Measurements from ENCODE around the gene TCTN2.

The TCTN2 gene

GRCh38 chr12:123670882-123671728, at the start of gene TCTN2:
Gene TCTN2 (plus strand): TSS chr12:123671113. CDS start chr12:123671241, 128 bp downstream.
- in situ Hi-C loops (cut with MboI; ENCODE audit: low sequenced_read_pairs): no loop called here

DNA sequence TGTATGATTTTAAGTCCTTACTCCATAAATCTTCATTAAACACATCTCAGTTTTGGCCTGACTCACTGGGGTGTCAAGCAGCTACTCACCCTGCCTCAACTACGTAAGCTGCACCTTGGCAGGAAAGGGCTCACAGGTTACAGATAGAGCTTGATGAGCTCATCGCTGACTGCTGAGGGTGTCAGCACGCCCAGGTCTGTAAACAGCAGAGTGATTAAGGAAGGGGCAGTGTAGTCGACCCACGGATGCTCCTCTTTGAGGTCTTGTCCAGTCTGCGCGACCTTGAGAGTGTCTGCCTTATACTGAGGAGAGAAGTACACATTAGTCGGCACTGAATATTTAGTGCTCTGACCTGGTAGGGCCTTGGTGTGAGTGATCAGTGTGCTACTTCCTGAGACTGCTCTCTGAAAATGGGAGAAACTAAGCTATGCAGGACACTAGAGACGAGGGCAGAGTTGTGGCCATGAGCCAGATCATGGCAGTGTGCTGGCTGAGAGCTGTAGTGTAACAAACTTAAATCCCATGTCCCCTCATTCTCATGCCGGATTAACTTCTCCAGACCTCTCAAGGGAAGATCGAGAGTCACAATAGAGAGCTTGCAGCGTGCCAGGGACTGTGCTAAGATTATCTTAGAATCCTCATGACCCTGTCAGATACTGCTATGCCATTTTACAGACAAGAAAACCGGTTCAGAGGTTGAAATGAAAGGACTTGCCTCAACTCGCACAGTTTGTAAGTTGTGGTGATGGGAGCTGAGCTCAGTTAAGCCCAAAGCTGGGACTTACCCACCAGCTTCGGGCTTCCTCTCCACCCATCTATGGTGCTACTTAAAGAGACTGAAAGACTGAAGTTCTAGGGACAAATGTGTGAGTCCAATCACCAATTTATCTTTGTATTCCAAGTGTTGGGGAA, 49.0 kb upstream of the TCTN2 start:
- in situ Hi-C loops (cut with MboI; ENCODE audit: low sequenced_read_pairs): no loop called here

DNA sequence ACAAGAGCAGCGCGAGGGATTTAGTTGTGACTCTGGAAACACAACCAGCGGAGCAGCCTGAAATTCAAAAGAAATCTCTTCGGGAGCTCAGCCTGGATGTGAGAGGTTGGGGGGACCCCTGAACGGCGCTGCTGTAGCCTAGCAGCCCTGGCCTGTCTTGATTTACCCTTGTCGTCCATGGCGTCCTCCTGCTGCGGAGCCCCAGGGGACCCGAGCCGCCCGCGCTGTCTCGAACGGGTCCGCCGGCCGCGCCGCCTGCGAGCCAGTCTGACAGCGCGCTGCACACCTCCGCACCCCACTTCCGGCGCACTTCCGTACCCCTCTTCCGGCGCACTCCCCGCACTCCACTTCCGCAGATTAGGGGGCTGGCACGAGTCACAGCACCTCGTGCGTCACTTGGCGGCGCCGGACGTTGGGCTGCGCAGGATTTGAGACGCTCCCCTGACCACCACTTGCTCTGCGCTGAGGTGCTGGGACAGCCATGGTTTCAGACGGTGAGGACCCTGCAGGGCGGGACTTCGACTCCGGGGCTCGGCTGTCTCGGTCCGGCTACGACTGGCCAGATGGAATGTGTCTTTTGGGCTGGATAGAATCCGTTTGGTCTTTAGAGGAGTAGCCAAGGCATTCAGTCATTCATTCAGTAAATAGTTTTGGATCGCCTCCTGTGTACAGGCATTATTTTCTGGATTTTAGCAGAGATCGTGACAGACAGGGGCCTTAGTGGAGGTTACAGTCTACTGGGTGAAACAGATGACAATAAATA, 37.4 kb upstream of the TCTN2 start, which contains the start of the genes EIF2B1 and GTF2H3:
Gene EIF2B1 (minus strand): TSS at position 308 of the 763 bp plus-strand sequence. CDS start 129 bp downstream, at position 179.
Gene GTF2H3 (plus strand): TSS at position 451 of the 763 bp plus-strand sequence. CDS start 31 bp downstream, at position 482.
- in situ Hi-C loops (cut with MboI; ENCODE audit: low sequenced_read_pairs): no loop called here

DNA sequence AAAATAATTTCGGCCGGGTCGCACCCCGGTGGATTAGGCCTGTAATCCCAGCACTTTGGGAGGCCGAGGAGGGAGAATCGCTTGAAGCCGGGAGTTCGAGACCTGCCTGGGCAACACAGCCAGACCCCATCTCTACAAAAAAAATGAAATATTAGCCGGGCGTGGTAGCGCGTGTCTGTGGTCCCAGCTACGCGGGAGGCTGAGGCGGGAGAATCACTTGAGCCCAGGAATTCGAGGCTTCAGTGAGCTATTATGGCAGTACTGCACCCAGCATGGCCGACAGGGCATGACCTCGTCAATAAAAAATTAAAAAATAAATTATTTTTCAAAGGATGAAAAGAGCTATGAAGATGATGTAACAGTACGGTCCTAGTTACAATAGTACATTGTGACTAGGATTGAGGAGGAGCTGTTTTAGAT, 36.8 kb upstream of the TCTN2 start:
- in situ Hi-C loops (cut with MboI; ENCODE audit: low sequenced_read_pairs): no loop called here

GRCh38 chr12:123643911-123644310, 27.0 kb upstream of the TCTN2 start:
- in situ Hi-C loops (cut with MboI; ENCODE audit: low sequenced_read_pairs): no loop called here

GRCh38 chr12:123645380-123645779, 25.5 kb upstream of the TCTN2 start:
- in situ Hi-C loops (cut with MboI; ENCODE audit: low sequenced_read_pairs): no loop called here

GRCh38 chr12:123645878-123646277, 25.0 kb upstream of the TCTN2 start:
- in situ Hi-C loops (cut with MboI; ENCODE audit: low sequenced_read_pairs): no loop called here

DNA sequence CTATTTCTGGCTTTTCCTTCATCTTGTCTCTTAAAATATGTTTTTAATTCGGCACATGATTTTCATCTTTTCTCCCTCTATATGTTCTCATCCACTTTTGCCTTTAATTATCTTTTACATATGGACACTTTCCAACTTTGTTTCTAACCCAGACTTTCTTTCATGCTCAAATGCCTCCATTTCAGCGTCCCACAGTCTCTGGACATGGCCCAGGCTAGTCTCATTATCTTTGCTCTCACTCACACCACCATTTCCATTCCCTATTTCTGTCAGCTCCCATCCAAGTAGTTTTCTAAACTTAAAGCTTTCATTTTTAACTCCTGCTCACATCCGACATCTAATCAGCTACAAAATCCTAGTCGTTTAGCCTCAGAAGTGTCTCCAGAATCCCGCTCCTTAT, 22.5 kb upstream of the TCTN2 start:
- in situ Hi-C loops (cut with MboI; ENCODE audit: low sequenced_read_pairs): no loop called here

DNA sequence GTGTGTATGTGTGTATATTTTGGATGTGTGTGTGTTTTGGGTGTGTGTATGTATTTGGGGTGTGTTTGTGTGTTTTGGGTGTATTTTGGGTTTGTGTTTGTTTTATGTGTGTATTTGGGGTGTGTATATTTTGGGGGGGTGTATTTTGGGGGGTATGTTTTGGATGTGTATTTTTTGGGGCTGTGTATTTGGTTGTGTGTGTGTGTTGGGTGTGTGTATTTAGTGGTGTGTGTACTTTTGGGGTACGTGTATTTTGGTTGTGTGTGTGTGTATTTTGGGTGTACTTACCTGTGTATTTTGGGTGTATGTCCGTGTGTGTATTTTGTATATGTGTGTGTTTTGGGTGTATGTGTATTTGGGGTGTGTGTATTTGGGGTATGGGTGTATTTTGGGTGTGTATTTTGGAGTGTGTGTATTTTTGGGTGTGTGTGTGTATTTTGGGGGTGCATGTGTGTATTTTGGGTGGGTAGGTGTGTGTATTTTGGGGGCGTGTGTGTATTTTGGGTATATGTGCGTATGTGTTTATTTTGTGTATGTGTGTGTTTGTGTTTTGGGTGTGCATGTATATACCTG, 16.7 kb upstream of the TCTN2 start:
- in situ Hi-C loops (cut with MboI; ENCODE audit: low sequenced_read_pairs): no loop called here

DNA sequence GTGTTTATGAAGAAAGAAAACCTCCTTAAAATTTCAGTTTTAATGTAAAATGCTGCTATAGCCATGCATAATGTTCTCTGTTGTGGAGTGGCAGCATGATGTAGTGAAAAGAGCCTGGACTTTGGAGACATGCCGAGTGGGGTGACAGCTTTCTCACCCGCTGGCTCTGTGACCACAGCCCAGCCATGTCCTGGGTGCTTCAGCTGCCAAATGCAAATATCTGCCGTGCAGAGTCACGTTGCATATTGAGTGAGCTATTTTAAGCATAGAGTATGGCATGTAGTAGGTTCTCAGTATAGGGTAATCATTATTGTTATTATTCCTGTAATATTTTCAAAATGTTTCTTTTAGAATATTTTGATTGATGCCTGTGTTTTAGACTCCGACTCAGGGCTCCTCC, 15.5 kb upstream of the TCTN2 start:
- in situ Hi-C loops (cut with MboI; ENCODE audit: low sequenced_read_pairs): no loop called here

DNA sequence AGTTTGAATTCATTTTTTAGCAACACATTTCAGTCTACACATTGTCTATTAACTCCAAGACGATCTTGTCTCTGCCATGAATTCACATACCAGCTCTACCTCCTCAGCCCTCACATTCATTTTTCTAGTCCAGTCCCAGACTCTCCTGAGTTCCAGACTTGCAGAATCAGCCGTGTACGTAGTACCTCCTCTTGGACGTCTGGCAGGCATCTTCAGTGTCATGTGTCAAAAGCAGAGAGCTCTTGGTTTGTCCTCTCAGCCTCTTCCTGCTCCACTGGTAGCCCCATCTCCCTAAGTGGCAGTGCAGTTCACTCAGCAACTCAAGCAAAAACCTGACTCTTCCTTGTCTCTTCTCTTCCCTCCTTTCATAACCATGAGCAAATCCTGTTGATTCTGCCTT, 14.5 kb upstream of the TCTN2 start:
- in situ Hi-C loops (cut with MboI; ENCODE audit: low sequenced_read_pairs): no loop called here

GRCh38 chr12:123657211-123657610, 13.7 kb upstream of the TCTN2 start:
- in situ Hi-C loops (cut with MboI; ENCODE audit: low sequenced_read_pairs): no loop called here

DNA sequence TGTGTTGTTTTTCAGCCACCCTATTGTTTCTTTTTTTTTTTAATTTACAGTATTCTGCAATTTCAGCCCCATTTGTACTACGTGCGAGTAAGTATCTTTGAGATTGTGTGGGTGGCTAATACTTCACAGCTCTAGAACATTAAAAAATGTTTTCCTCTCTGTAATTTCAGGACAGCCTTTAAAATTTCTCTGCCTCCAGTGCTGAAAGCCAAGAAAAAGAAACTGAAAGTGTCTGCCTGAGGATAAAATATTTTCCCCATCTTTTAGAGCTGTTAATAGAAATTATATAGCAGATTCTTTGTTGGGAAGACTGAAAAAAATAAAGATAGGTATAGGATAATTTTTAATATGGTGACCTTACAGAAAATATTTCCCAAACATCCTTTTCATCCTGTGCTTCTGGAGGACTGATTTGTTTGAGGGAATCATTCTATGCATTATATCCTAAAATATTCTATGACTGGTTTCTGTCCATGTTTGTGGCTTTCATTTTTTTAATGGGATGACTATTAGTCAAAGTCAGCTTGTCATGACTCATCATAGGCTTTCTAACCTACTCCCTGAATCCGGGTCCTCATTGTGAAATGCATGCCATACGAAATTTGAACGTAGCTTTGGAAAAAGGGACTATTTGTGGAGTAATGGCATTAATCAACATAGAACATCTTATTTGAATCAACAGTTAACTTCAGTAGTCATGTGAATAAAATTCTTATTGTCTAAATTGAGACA, 10.8 kb upstream of the TCTN2 start:
- in situ Hi-C loops (cut with MboI; ENCODE audit: low sequenced_read_pairs): no loop called here

DNA sequence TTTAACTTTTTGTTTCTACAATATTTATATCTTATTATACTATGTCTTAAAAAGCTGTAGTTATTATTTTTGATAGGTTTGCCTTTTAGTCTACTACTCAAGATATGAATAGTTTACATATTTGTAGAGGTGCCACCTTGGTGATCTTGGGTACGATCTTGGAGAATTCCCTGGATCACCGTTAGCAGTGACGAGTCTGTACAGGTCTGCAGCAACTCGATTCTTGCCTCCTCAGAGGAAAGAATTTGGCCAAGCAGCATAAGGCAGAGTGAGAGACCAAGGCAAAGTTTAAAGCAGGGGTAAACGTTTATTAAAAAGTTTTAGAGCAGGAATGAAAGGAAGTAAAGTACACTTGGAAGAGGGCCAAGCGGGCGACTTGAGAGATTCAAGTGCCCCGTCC, 3.1 kb upstream of the TCTN2 start:
- in situ Hi-C loops (cut with MboI; ENCODE audit: low sequenced_read_pairs): no loop called here

- in situ Hi-C loops (cut with MboI; ENCODE audit: low sequenced_read_pairs): no loop called here
Measured at GRCh38 chr12:123671876-123672275, 963 bp downstream of the TCTN2 start.

DNA sequence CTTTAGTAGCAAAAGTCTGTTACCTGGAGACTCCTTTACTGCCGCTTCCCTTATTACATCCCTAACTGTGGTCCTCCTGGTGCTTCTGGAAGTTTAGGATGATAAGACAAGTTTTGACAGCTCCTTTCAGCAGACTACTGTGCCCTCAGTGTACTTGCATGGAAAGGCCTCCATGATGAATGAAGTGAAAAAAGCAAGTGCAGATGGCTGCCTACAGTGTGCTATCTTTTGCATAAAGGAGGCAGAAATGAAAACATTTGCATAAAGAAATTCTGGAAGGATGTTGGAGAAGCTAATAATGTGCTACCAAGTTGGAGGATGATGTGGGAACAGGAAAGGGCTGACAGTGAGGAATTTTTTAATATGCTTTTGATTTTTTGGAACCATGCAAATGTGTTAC, 4.5 kb downstream of the TCTN2 start:
- in situ Hi-C loops (cut with MboI; ENCODE audit: low sequenced_read_pairs): no loop called here

DNA sequence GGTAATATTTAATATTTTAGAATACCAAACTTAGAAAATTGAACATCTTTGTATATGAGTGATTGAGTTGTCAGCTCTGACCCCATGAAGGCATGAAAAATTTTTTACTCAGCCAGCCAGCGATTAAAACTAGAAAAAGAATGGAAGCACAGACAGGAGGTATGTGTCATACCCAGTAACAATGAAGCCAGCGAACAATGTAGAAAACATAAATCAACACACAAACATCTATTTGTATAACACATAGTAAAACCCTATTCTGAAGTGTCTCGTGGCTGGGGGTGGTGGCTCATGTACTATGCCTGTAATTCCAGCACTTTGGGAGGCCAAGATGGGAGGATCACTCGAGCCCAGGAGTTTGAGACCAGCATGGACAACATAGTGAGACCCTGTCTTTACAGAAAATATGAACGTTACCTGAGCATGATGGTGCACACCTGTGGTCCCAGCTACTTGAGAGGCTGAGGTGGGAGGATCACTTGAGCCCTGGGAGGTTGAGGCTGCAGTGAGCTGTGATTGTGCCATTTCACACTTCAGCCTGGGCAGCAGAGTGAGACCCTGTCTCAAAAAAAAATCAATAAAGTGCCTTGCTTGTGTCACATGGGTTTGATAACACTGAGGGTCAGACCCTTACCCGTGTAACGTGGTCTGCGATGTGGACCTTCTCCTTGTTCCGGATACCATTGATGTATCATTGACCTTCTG, 5.9 kb downstream of the TCTN2 start:
- in situ Hi-C loops (cut with MboI; ENCODE audit: low sequenced_read_pairs): no loop called here

GRCh38 chr12:123678981-123679380, 8.1 kb downstream of the TCTN2 start:
- in situ Hi-C loops (cut with MboI; ENCODE audit: low sequenced_read_pairs): no loop called here

DNA sequence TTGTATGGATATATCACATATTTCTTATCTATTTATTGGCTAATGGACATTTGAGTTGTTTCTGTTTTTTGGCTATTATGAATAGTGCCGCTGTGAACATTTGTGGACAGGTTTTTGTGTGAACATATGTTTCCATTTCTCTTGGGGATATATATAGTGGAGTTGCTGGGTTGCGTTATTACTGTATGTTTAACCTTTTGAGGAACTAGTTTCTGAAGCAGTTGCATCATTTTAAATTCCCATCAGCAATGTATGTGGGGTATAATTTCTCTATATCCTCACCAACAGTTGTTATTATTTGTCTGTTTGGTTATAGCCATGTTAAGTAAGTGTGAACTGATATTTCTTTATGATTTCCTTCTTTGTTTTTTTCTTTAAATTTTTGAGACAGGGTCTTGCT, 10.7 kb downstream of the TCTN2 start:
- in situ Hi-C loops (cut with MboI; ENCODE audit: low sequenced_read_pairs): no loop called here
